ENCODE data around the gene MAPK10. TPM values are rescaled to one million over a fixed set of nuclear protein-coding genes. Genes with fewer than 3 reads are reported as not detected.

Gene MAPK10
- total and polyA plus RNA-seq, 9 of the 15 experiments (the other 6 are each of a cell fraction or from before 2014, with no cell fraction given), result 0.10 to 0.53 (median 0.18) TPM; not detected in 4

- Histone ChIP-seq H3K9ac (ENCODE audit: insufficient read depth in 1 of 2, low read depth in 2 of 2, low read length in 2 of 2) (no peak overlapping the region), H3K27me3 (ENCODE audit: control insufficient read depth in 2 of 2, insufficient read depth in 2 of 2, low read length in 2 of 2) (no peaks in the 10 kb centered on the region; a peak in 1 of 5 replicates), H3K4me2 (ENCODE audit: insufficient read depth, low read length) (no peak overlapping the region), H3K9me1 (ENCODE audit: control insufficient read depth, insufficient read depth, low read length) (no peaks in the 10 kb centered on the region), H2AFZ (ENCODE audit: low read depth, low read length) (no peak overlapping the region), H3K36me3 (ENCODE audit: control insufficient read depth, insufficient read depth, low read length) (no peaks in the 10 kb centered on the region), H3K9me3 (replicated peaks; ENCODE audit: control insufficient read depth, insufficient read depth, low read depth, low read length) (no peaks in the 10 kb centered on the region), H4K20me1 (replicated peaks; ENCODE audit: control insufficient read depth, insufficient read depth, low read length) (no peaks in the 10 kb centered on the region), H3K79me2 (ENCODE audit: control insufficient read depth, insufficient read depth, low read length) (no peaks in the 10 kb centered on the region), H3K4me1 (replicated peaks in 1 of 2; ENCODE audit: control insufficient read depth in 2 of 2, insufficient read depth in 2 of 2, low read length in 2 of 2) (no peaks in the 10 kb centered on the region), H3K27ac (ENCODE audit: extremely low read depth, low read depth, low read length) (no peak overlapping the region), H3K4me3 (no peak overlapping the region)
- POLR2A ChIA-PET, result no interaction called here
- WGBS (ENCODE audit: insufficient coverage, low coverage, missing lambda C conversion rate), result 0% methylated on average over 2 of the region's 2 CpGs
- in situ Hi-C loops (cut with MboI), result no loop called here
- CTCF ChIA-PET (ENCODE audit: low intra/inter-chr PET ratio), result no interaction called here
- FAIRE-seq (no peak), ATAC-seq (no peak), DNase-seq (ENCODE audit: extremely low read depth in 1 of 4, low spot score in 3 of 4) (no peak)
- intact Hi-C loops (cut with micrococcal nuclease), result no loop called here
- BruUV-seq (replicated peaks), result no TSS peak
- no peak for TF ChIP-seq CAMTA2 (CRISPR knock-in tag; conservative IDR thresholded peaks at IDR 0.05)
- TF ChIP-seq MTA3 (IDR thresholded peaks at IDR 0.05; ENCODE audit: borderline replicate concordance), result no peak
- TF ChIP-seq ARID1B (IDR thresholded peaks at IDR 0.05), result no peak
- TF ChIP-seq GABPB1 (CRISPR knock-in tag; IDR thresholded peaks at IDR 0.05), result no peak
- no peak for TF ChIP-seq ZNF12 (CRISPR knock-in tag; IDR thresholded peaks at IDR 0.05)
- no peak for TF ChIP-seq ZMIZ1 (IDR thresholded peaks at IDR 0.05; ENCODE audit: low read depth in 2 of 2, low read length in 2 of 2)
- no peak for TF ChIP-seq RBM14 (IDR thresholded peaks at IDR 0.05; ENCODE audit: borderline replicate concordance, insufficient read depth, low read depth, low read length)
- no peak for TF ChIP-seq ZHX1 (conservative IDR thresholded peaks at IDR 0.05; ENCODE audit: low read length)
- no peak for TF ChIP-seq HDAC6 (IDR thresholded peaks at IDR 0.05; ENCODE audit: low read depth, low read length)
- no peak for TF ChIP-seq HMGXB4 (CRISPR knock-in tag; IDR thresholded peaks at IDR 0.05)
- TF ChIP-seq CTCF (IDR thresholded peaks at IDR 0.05 in 2 of 3, conservative IDR thresholded peaks at IDR 0.05 in 1 of 3; ENCODE audit: insufficient read depth in 2 of 3, low read depth in 1 of 3, low read length in 3 of 3), result no peak
- TF ChIP-seq HMG20B (CRISPR knock-in tag; IDR thresholded peaks at IDR 0.05), result no peak
These were observed 68.7 kb downstream of the MAPK10 start for GRCh38 chr4:86291180-86291579.
